Panc1 (cell line): ENCODE data around the gene VKORC1L1. TPM values are rescaled to one million over a fixed set of nuclear protein-coding genes. Genes with fewer than 3 reads are reported as not detected.

ENCODE experiments used
- ATAC-seq: fragments of 200-7000 bp; cut with Tn5 transposase; 2 replicates; pipeline ENCODE4 v1.9.1; 2020; ENCODE audit warnings: mild to moderate bottlenecking, moderate library complexity
- BruUV-seq: library from RNA; stranded (reverse); fragments of 400-500 nt; replicated peaks from 2 replicates; lab custom pipeline; 2021; lab: Mats Ljungman, UMichigan
- CTCF ChIA-PET: fragments of 300-600 bp; sonication (Branson Sonifier 250); formaldehyde crosslinking; loops from one replicate; lab custom pipeline; 2022; ENCODE audit warnings: antibody characterized with exemption; lab: Charles Lee
- POLR2A ChIA-PET: fragments of 300-600 bp; sonication (Branson Sonifier 250); formaldehyde crosslinking; loops from one replicate; lab custom pipeline; 2022; ENCODE audit warnings: antibody characterized with exemption; lab: Charles Lee
- DNase-seq: peaks from one replicate; pipeline ENCODE4 v3.0.0-alpha.2; 2010; ENCODE audit warnings: low read depth, low spot score
- H3K27ac ChIP-seq: 2 replicates; pipeline ENCODE4 v1.5.1; 2011; ENCODE audit warnings: mild to moderate bottlenecking, low read length, inconsistent platforms
- H3K27me3 ChIP-seq: fragments of 200-500 bp; sonication (Bioruptor generic); 2 replicates; pipeline ENCODE4 v1.6.0; 2014; ENCODE audit warnings: low read length, inconsistent platforms; ENCODE audit not compliant: control insufficient read depth, insufficient read depth
- H3K36me3 ChIP-seq: fragments of 200-500 bp; sonication (Bioruptor generic); 2 replicates; pipeline ENCODE4 v1.5.1; 2014; ENCODE audit warnings: inconsistent platforms, mild to moderate bottlenecking, low read length, moderate library complexity; ENCODE audit not compliant: control insufficient read depth, insufficient read depth
- H3K4me1 ChIP-seq: 2 replicates; pipeline ENCODE4 v1.5.1; 2011; ENCODE audit warnings: inconsistent platforms, mild to moderate bottlenecking, low read length, moderate library complexity; ENCODE audit not compliant: control insufficient read depth, insufficient read depth
- H3K4me3 ChIP-seq, 2 experiments: 2 replicates each; pipeline ENCODE4 v1.5.1; 2011 to 2012; ENCODE audit warnings: low read depth in 2 of 2, low read length in 2 of 2, mild to moderate bottlenecking in 2 of 2, inconsistent platforms in 1 of 2, moderate library complexity in 1 of 2
- H3K9me3 ChIP-seq: fragments of 200-500 bp; sonication (Bioruptor generic); 2 replicates; pipeline ENCODE4 v1.5.1; 2014; ENCODE audit warnings: low read depth, mild to moderate bottlenecking, inconsistent platforms, low read length, moderate library complexity; ENCODE audit not compliant: control insufficient read depth, insufficient read depth
- POLR2AphosphoS5 ChIP-seq: IDR thresholded peaks from 2 replicates; pipeline ENCODE4 v1.6.1; 2012; ENCODE audit warnings: mild to moderate bottlenecking, low read depth, low read length, moderate library complexity
- REST ChIP-seq, 2 experiments: IDR thresholded peaks; 2 replicates each; pipeline ENCODE4 v1.6.1; 2011 to 2012; ENCODE audit warnings: low read depth in 2 of 2, control low read depth in 1 of 2, low read length in 1 of 2, mild to moderate bottlenecking in 1 of 2, moderate library complexity in 1 of 2; ENCODE audit not compliant: insufficient read depth in 1 of 2
- SIN3A ChIP-seq: IDR thresholded peaks from 2 replicates; pipeline ENCODE4 v1.6.1; 2012; ENCODE audit warnings: low read depth, mild to moderate bottlenecking, low read length, moderate library complexity, borderline replicate concordance; ENCODE audit not compliant: insufficient read depth
- TCF7L2 ChIP-seq: IDR thresholded peaks from 2 replicates; pipeline ENCODE4 v1.6.1; 2011; ENCODE audit warnings: mild to moderate bottlenecking, low read depth, low read length, inconsistent platforms
- in situ Hi-C: cut with HindIII; loops from 2 replicates; pipeline ENCODE4 v1.10.0; 2016; ENCODE audit warnings: low sequenced_read_pairs, low pct_unique_long_range_greater_than_20kb
- intact Hi-C: fragments of 100-400 bp; cut with micrococcal nuclease; formaldehyde crosslinking; loops from one replicate; pipeline ENCODE4 v1.10.0; 2022; ENCODE audit not compliant: unreplicated experiment
- total RNA-seq: library from RNA; stranded (reverse); gene quantifications from one replicate; pipeline ENCODE4 v1.2.1, GENCODE V29; 2021; ENCODE audit not compliant: unreplicated experiment
- TF ChIP-seq, protein P1 (sequence below): fragments of 450-650 bp; IDR thresholded peaks from 2 replicates; pipeline ENCODE4 v1.5.1; 2017; ENCODE audit warnings: mild to moderate bottlenecking

The VKORC1L1 gene
- total RNA-seq, 1 experiment from 2014 or later: 45.5 TPM

GRCh38 chr7:65926588-65926987 is 53.7 kb downstream of the VKORC1L1 start:
- H3K9me3 ChIP-seq: no peaks in the 10 kb centered on the region
- in situ Hi-C loops: no loop called here
- intact Hi-C loops: no loop called here
- TF ChIP-seq, protein P1, sequence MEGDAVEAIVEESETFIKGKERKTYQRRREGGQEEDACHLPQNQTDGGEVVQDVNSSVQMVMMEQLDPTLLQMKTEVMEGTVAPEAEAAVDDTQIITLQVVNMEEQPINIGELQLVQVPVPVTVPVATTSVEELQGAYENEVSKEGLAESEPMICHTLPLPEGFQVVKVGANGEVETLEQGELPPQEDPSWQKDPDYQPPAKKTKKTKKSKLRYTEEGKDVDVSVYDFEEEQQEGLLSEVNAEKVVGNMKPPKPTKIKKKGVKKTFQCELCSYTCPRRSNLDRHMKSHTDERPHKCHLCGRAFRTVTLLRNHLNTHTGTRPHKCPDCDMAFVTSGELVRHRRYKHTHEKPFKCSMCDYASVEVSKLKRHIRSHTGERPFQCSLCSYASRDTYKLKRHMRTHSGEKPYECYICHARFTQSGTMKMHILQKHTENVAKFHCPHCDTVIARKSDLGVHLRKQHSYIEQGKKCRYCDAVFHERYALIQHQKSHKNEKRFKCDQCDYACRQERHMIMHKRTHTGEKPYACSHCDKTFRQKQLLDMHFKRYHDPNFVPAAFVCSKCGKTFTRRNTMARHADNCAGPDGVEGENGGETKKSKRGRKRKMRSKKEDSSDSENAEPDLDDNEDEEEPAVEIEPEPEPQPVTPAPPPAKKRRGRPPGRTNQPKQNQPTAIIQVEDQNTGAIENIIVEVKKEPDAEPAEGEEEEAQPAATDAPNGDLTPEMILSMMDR: no peak
- TF ChIP-seq POLR2AphosphoS5: no peak
- ChIA-PET CTCF (no interaction called here), POLR2A (no interaction called here)
- no peaks in the 10 kb centered on the region for H3K4me1 ChIP-seq
- no peak overlapping the region for H3K4me3 ChIP-seq
- no peaks in the 10 kb centered on the region for H3K36me3 ChIP-seq
- H3K27me3 ChIP-seq: no peaks in the 10 kb centered on the region
- ATAC-seq (no peak), DNase-seq (no peak)
- BruUV-seq: no TSS peak
- no peak overlapping the region for H3K27ac ChIP-seq

DNA sequence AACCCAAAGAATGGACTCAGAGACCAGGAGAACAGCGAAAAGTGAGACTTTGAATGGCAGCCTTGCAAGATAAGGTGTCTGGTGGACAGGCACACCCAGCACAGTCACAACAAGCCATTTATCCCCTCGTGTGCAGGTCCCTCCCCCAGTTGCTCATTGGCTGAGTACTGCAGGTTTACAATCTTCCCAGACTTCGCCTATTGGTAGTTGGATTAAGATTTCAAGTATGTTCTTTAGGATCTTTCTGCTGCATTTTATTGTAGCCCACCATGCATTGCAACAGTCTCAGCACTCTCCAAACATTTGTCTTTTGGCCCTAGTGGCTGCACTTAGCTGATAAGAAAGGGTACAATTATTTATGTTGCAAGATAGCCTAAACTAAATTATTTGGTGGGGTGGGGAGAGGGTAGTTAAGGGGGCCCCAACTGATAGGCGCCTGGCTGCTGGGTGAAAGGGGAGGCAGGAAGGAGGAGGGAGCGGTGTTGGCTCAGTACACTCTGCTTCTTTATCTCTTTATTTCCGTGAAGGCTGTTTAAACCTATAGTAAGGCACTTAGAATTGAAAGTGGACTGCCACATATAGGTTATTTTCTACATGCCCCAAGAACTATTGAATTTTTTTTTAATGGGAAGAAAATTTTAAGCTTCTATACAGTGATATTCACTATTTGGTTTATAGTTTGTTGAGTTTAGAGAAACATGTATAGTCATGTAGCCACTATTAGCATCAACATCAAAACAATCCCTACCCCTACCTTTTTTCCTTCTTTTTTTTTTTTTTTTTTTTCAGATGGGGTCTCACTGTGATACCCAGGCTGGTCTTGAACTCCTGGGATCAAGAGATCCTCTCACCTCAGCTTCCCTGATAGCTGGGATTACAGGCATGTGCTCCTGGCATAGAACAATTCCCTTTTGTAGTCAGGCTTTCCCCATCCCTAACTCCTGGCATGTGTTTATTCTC is 54.9 kb downstream of the VKORC1L1 start:
- ATAC-seq: no peak
- DNase-seq: no peak
- TF ChIP-seq REST (IDR thresholded peaks at IDR 0.05; ENCODE audit: insufficient read depth in 1 of 2, low read depth in 2 of 2, low read length in 1 of 2): no peak
- no peak for TF ChIP-seq SIN3A
- TF ChIP-seq, protein P1: no peak
- TF ChIP-seq TCF7L2: no peak
- no peak for TF ChIP-seq POLR2AphosphoS5
- H3K27ac ChIP-seq: no peak overlapping the region
- ChIA-PET CTCF (no interaction called here), POLR2A (no interaction called here)
- no peaks in the 10 kb centered on the region for H3K36me3 ChIP-seq
- no peak overlapping the region for H3K4me3 ChIP-seq
- intact Hi-C loops (no loop called here), in situ Hi-C loops (no loop called here)
- H3K9me3 ChIP-seq: no peaks in the 10 kb centered on the region
- H3K27me3 ChIP-seq: no peaks in the 10 kb centered on the region
- no TSS peak for BruUV-seq
- no peaks in the 10 kb centered on the region for H3K4me1 ChIP-seq
